Adrenal gland (tissue), 5 donors: Measurements from ENCODE around the gene TEX35.

Experiments used
- CTCF ChIP-seq, 6 experiments: fragments of 450-650 bp in 4 of 6; fragments of 200-600 bp in 2 of 6; sonication (generic) in 1 of 6; IDR thresholded peaks; 1 replicate in 5 of 6; 2 replicates in 1 of 6; pipeline versions ENCODE4 v1.5.1 to v1.8.0; 2016 to 2021; ENCODE audit warnings: antibody characterized with exemption in 6 of 6, mild to moderate bottlenecking in 2 of 6, moderate library complexity in 1 of 6
- POLR2A ChIP-seq, 2 donors: fragments of 450-650 bp; IDR thresholded peaks; one replicate each; pipeline ENCODE4 v1.6.1; 2017; ENCODE audit warnings: antibody characterized with exemption in 2 of 2, mild to moderate bottlenecking in 2 of 2, moderate library complexity in 1 of 2
- donor health status: DM: no; HTN: no; CAD: no.

- TF ChIP-seq CTCF (IDR thresholded peaks at IDR 0.05) (peak in 2 of 6 experiments; percentile 8 to 35), POLR2A (IDR thresholded peaks at IDR 0.05) (no peak)
Observed at GRCh38 chr1:178543290-178543607, 30.3 kb downstream of the TEX35 start.
